ENCODE measurements around the gene PTTG1. TPM values are rescaled to one million over a fixed set of nuclear protein-coding genes. Genes with fewer than 3 reads are reported as not detected.
A peak's percentile ranks its signal among the peaks of the same experiment; 100 is the strongest.

PTTG1 gene
- total and polyA plus RNA-seq, 2 of the 4 experiments (the other 2 are of a cell fraction): 98.6 to 118 TPM

GRCh38 chr5:160375166-160375565 lies 46.5 kb upstream of the PTTG1 start:
- H3K79me1 ChIP-seq (ENCODE audit: low read depth in 1 of 2, low read length in 2 of 2): no peaks in the 10 kb centered on the region
- peaks cover 6% of the 10 kb centered on the region; the same call in 1 of the 2 replicates for H3K9me1 ChIP-seq (ENCODE audit: insufficient read depth, low read length)
- no peak overlapping the region for H2BK15ac ChIP-seq (ENCODE audit: low read depth, low read length)
- H4K8ac ChIP-seq (ENCODE audit: low read depth in 2 of 2, low read length in 2 of 2): no peak overlapping the region
- ATAC-seq (ENCODE audit: low read depth): no peak
- no peak overlapping the region for H3K23ac ChIP-seq (ENCODE audit: low read depth, low read length)
- no TSS peak for BruUV-seq (replicated peaks)
- no peak overlapping the region for H3K4ac ChIP-seq (ENCODE audit: low read depth, low read length)
- no peak overlapping the region for H3K4me3 ChIP-seq (ENCODE audit: insufficient read depth, low read depth, low read length)
- H3K56ac ChIP-seq (ENCODE audit: extremely low read depth, insufficient read depth, low read length): no peak overlapping the region
- H3K18ac ChIP-seq (ENCODE audit: low read depth, low read length): no peak overlapping the region
- H3K4me2 ChIP-seq (ENCODE audit: low read depth, low read length): no peak overlapping the region
- peaks cover 15% of the 10 kb centered on the region for H3K27me3 ChIP-seq (ENCODE audit: control insufficient read depth, insufficient read depth, low read length)
- no peaks in the 10 kb centered on the region for H3K9me3 ChIP-seq (ENCODE audit: control insufficient read depth, insufficient read depth, low read length)
- H4K20me1 ChIP-seq (ENCODE audit: insufficient read depth, low read length): no peaks in the 10 kb centered on the region
- TF ChIP-seq POLR2A (IDR thresholded peaks at IDR 0.05; ENCODE audit: low read depth, low read length) (no peak), RCOR1 (IDR thresholded peaks at IDR 0.05; ENCODE audit: insufficient replicate concordance, low read length) (no peak), CHD1 (IDR thresholded peaks at IDR 0.05; ENCODE audit: low read depth, low read length) (no peak), BHLHE40 (IDR thresholded peaks at IDR 0.05; ENCODE audit: low read depth, low read length) (no peak), MXI1 (IDR thresholded peaks at IDR 0.05; ENCODE audit: borderline replicate concordance, low read depth, low read length) (no peak), NFE2L2 (IDR thresholded peaks at IDR 0.05; ENCODE audit: low read depth, low read length) (no peak), RAD21 (IDR thresholded peaks at IDR 0.05; ENCODE audit: low read length) (no peak), ELK1 (IDR thresholded peaks at IDR 0.05; ENCODE audit: borderline replicate concordance, low read depth, low read length) (no peak), SMC3 (IDR thresholded peaks at IDR 0.05; ENCODE audit: low read depth, low read length) (no peak), MAFK (IDR thresholded peaks at IDR 0.05; ENCODE audit: low read depth, low read length) (no peak)
- 0 out of 2 replicates have a peak, but pooled peaks cover 2% of the 10 kb centered on the region for H3K4me1 ChIP-seq (ENCODE audit: control insufficient read depth, insufficient read depth, low read length)
- H2BK5ac ChIP-seq (ENCODE audit: low read depth, low read length, poor library complexity, severe bottlenecking): no peak overlapping the region
- H2AK5ac ChIP-seq (ENCODE audit: low read depth, low read length): no peak overlapping the region
- H4K91ac ChIP-seq (ENCODE audit: insufficient read depth, low read depth, low read length): no peak overlapping the region
- ChIA-PET CTCF (no interaction called here), POLR2A (ENCODE audit: unreplicated experiment) (interaction anchor here (0.6 kb wide), 1 partner anchor 611 kb away, joined by 3 read pairs; no protein-coding TSS in a partner anchor)
- no peak overlapping the region for H2AK9ac ChIP-seq (replicated peaks; ENCODE audit: low read depth, low read length, poor library complexity)
- H3K36me3 ChIP-seq (ENCODE audit: control insufficient read depth, insufficient read depth, low read length): no peaks in the 10 kb centered on the region
- intact Hi-C loops (cut with micrococcal nuclease) (no loop called here), dilution Hi-C loops (cut with HindIII; ENCODE audit: low sequenced_read_pairs, unreplicated experiment) (no loop called here), in situ Hi-C loops (cut with MboI; ENCODE audit: low sequenced_read_pairs) (no loop called here)
- no peak overlapping the region for H2BK120ac ChIP-seq (ENCODE audit: low read depth, low read length)
- no peak overlapping the region for H4K5ac ChIP-seq (ENCODE audit: low read depth, low read length)
- no peak overlapping the region for H3K14ac ChIP-seq (replicated peaks; ENCODE audit: low read depth, low read length)
- no peak overlapping the region for H3K27ac ChIP-seq (ENCODE audit: insufficient read depth, low read length)
- no peak overlapping the region for H2BK20ac ChIP-seq (ENCODE audit: low read depth, low read length)
- peak; percentile 47 for DNase-seq
- no peak overlapping the region for H3K9ac ChIP-seq (ENCODE audit: low read depth, low read length)
- no peak overlapping the region for H2AFZ ChIP-seq (replicated peaks; ENCODE audit: low read length, poor library complexity)

All from IMR-90 (cell line).